OCI-LY7 (cell line): ENCODE measurements around the gene FRMD3.

ENCODE experiments used
- CTCF ChIP-seq: fragments of 200-600 bp; sonication (generic); conservative IDR thresholded peaks from 2 replicates; pipeline ENCODE4 v1.5.1; 2014; ENCODE audit warnings: mild to moderate bottlenecking, antibody characterized with exemption, low read length, moderate library complexity, mixed read lengths
- EZH2phosphoT487 ChIP-seq: fragments of 200-600 bp; sonication (generic); IDR thresholded peaks from 2 replicates; pipeline ENCODE4 v1.6.1; 2018; ENCODE audit warnings: low read depth, borderline replicate concordance, mild to moderate bottlenecking, mixed run types, antibody characterized with exemption, low read length, moderate library complexity, mixed read lengths

DNA sequence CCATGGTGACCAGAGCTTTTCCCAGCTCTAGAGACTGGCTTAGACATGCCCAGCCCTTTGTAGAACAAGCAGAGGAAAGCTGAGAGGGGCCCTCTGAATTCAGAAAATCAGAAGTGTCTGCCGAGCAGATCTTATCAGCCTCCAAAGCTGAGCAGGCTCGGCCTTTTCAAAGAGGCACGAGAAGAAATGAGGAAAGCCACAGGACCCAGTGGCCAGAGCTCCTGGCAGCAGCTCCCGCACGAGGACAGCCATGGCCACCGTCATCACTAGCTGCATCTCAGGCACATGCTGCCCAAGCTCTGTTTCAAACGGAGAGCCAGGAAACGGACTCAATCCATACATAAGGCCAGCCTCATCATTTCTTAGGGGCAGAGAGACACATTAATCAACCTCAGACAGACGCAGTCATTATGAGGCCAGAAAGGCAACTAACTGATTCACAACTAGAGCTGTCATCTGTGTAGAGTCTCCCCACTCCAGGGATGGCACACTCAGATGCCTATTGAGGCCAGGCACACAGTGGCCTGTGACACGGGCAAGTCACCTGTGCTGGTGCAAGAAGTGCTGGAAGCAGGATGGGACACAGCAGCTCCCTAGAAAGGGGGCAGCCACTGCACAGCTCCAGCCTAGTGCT lies 194.7 kb downstream of the FRMD3 start:
- TF ChIP-seq CTCF (no peak), EZH2phosphoT487 (no peak)
